SK-N-SH (cell line): ENCODE data around the gene BAD. TPM values are rescaled to one million over a fixed set of nuclear protein-coding genes. Genes with fewer than 3 reads are reported as not detected.

Source experiments
- CTCF ChIA-PET: fragments of 300-600, 350-600 bp; formaldehyde crosslinking; extraction: SDS; loops from one replicate; lab custom pipeline; 2021; lab: Yijun Ruan, JAX
- POLR2A ChIA-PET: fragments of 350-600 bp; sonication (Branson Sonifier 250); formaldehyde crosslinking; extraction: SDS; loops from one replicate; lab custom pipeline; 2020; ENCODE audit warnings: antibody characterized with exemption, inconsistent platforms; lab: Yijun Ruan, JAX
- DNase-seq: peaks from one replicate; pipeline ENCODE4 v3.0.0; 2012
- H2AFZ ChIP-seq: fragments of 200-600 bp; sonication (generic); 2 replicates; pipeline ENCODE4 v1.8.1; 2016; ENCODE audit warnings: antibody characterized with exemption, mild to moderate bottlenecking, low read depth
- H3F3A ChIP-seq: fragments of 200-600 bp; sonication (generic); replicated peaks from 2 replicates; pipeline ENCODE3; 2016; ENCODE audit warnings: antibody characterized with exemption, mild to moderate bottlenecking; ENCODE audit not compliant: insufficient read depth
- H3K27ac ChIP-seq, 2 experiments: fragments of 200-500 bp in 1 of 2; fragments of 200-600 bp in 1 of 2; sonication (Bioruptor generic) in 1 of 2; sonication (generic), shearing (Covaris generic) in 1 of 2; 2 replicates each; pipeline versions ENCODE4 v1.5.1 to v1.6.1; 2014 to 2016; ENCODE audit warnings: low read depth in 2 of 2, inconsistent platforms in 1 of 2, low read length in 1 of 2, mild to moderate bottlenecking in 1 of 2, mixed read lengths in 1 of 2
- H3K27me3 ChIP-seq: fragments of 200-600 bp; sonication (generic), shearing (Covaris generic); 2 replicates; pipeline ENCODE4 v1.6.1; 2016; ENCODE audit warnings: mixed run types; ENCODE audit not compliant: insufficient read depth
- H3K36me3 ChIP-seq, 2 experiments: fragments of 200-500 bp in 1 of 2; fragments of 200-600 bp in 1 of 2; sonication (Bioruptor generic) in 1 of 2; sonication (generic) in 1 of 2; replicated peaks in 1 of 2; 2 replicates each; pipeline versions ENCODE3 to v1.5.1; 2014 to 2016; ENCODE audit warnings: low read length in 1 of 2, mild to moderate bottlenecking in 1 of 2; ENCODE audit not compliant: insufficient read depth in 2 of 2, control insufficient read depth in 1 of 2
- H3K4me1 ChIP-seq, 2 experiments: fragments of 200-500 bp in 1 of 2; fragments of 200-600 bp in 1 of 2; sonication (Bioruptor generic) in 1 of 2; sonication (generic), shearing (Covaris generic) in 1 of 2; 2 replicates each; pipeline versions ENCODE4 v1.5.1 to v1.6.1; 2014 to 2016; ENCODE audit warnings: low read depth in 1 of 2, low read length in 1 of 2, mixed run types in 1 of 2; ENCODE audit not compliant: insufficient read depth in 2 of 2, control insufficient read depth in 1 of 2
- H3K4me2 ChIP-seq: fragments of 200-600 bp; sonication (generic), shearing (Covaris generic); 2 replicates; pipeline ENCODE4 v1.6.1; 2017; ENCODE audit warnings: mixed run types
- H3K4me3 ChIP-seq, 2 experiments: fragments of 200-500 bp in 1 of 2; fragments of 200-600 bp in 1 of 2; sonication (Bioruptor generic) in 1 of 2; sonication (generic), shearing (Covaris generic) in 1 of 2; 2 replicates each; pipeline versions ENCODE4 v1.5.1 to v1.8.1; 2014 to 2016; ENCODE audit warnings: low read depth in 2 of 2, inconsistent platforms in 1 of 2, low read length in 1 of 2, mild to moderate bottlenecking in 1 of 2, mixed read lengths in 1 of 2, moderate library complexity in 1 of 2
- H3K79me2 ChIP-seq: fragments of 200-600 bp; sonication (generic); 2 replicates; pipeline ENCODE4 v1.8.1; 2017; ENCODE audit warnings: mild to moderate bottlenecking; ENCODE audit not compliant: insufficient read depth
- H3K9ac ChIP-seq: fragments of 200-600 bp; sonication (generic); 2 replicates; pipeline ENCODE4 v1.6.1; 2017; ENCODE audit warnings: mixed run types
- H3K9me2 ChIP-seq: fragments of 200-600 bp; sonication (generic); 2 replicates; pipeline ENCODE4 v1.6.1; 2017; ENCODE audit warnings: mixed run types
- H3K9me3 ChIP-seq: fragments of 200-600 bp; sonication (generic); 2 replicates; pipeline ENCODE4 v1.6.1; 2017; ENCODE audit warnings: mixed run types, mild to moderate bottlenecking, moderate library complexity
- H4K20me1 ChIP-seq: fragments of 200-600 bp; sonication (generic); 2 replicates; pipeline ENCODE4 v1.6.1; 2017; ENCODE audit warnings: mild to moderate bottlenecking, mixed run types; ENCODE audit not compliant: insufficient read depth
- ELF1 ChIP-seq: IDR thresholded peaks from 2 replicates; pipeline ENCODE4 v1.4.0; 2012
- EP300 ChIP-seq, 2 experiments: IDR thresholded peaks; 2 replicates each; pipeline versions ENCODE4 v1.4.0 to v1.6.1; 2012; ENCODE audit warnings: borderline replicate concordance in 1 of 2, low read depth in 1 of 2, low read length in 1 of 2
- FOXJ3 ChIP-seq: sonication (generic); formaldehyde crosslinking; IDR thresholded peaks from 2 replicates; pipeline ENCODE4 v1.5.1; 2020; ENCODE audit warnings: mild to moderate bottlenecking, missing genetic modification reagents
- FOXM1 ChIP-seq: IDR thresholded peaks from 2 replicates; pipeline ENCODE4 v1.4.0; 2012; ENCODE audit warnings: low read depth, mild to moderate bottlenecking
- GABPA ChIP-seq: IDR thresholded peaks from 2 replicates; pipeline ENCODE4 v1.4.0; 2012; ENCODE audit warnings: low read depth, mild to moderate bottlenecking
- GATA2 ChIP-seq: sonication (generic); formaldehyde crosslinking; IDR thresholded peaks from 2 replicates; pipeline ENCODE4 v1.5.0; 2020; ENCODE audit warnings: mild to moderate bottlenecking, missing genetic modification reagents
- IRF3 ChIP-seq: fragments of 150-350 bp; IDR thresholded peaks from 2 replicates; pipeline ENCODE4 v1.6.1; 2016; ENCODE audit warnings: mild to moderate bottlenecking, low read depth, low read length
- JUND ChIP-seq: IDR thresholded peaks from 2 replicates; pipeline ENCODE4 v1.4.0; 2012
- MXI1 ChIP-seq: IDR thresholded peaks from 2 replicates; pipeline ENCODE4 v1.6.1; 2012; ENCODE audit warnings: mild to moderate bottlenecking, low read depth, low read length, improper control_type of control experiment
- NFIC ChIP-seq: IDR thresholded peaks from 2 replicates; pipeline ENCODE4 v1.4.0; 2012; ENCODE audit warnings: borderline replicate concordance
- PBX3 ChIP-seq: IDR thresholded peaks from 2 replicates; pipeline ENCODE4; 2012
- POLR2AphosphoS5 ChIP-seq: IDR thresholded peaks from 2 replicates; pipeline ENCODE4 v1.6.1; 2012; ENCODE audit warnings: low read depth, low read length
- RCOR1 ChIP-seq: fragments of 150-350 bp; IDR thresholded peaks from 2 replicates; pipeline ENCODE4 v1.6.1; 2017; ENCODE audit warnings: antibody characterized with exemption, low read length
- RFX5 ChIP-seq: IDR thresholded peaks from 2 replicates; pipeline ENCODE4 v1.6.1; 2012; ENCODE audit warnings: mild to moderate bottlenecking, improper control_type of control experiment, low read length
- RXRA ChIP-seq: IDR thresholded peaks from 2 replicates; pipeline ENCODE4 v1.4.0; 2012; ENCODE audit warnings: low read depth, mild to moderate bottlenecking, borderline replicate concordance
- SIN3A ChIP-seq: IDR thresholded peaks from 2 replicates; pipeline ENCODE4 v1.6.1; 2012; ENCODE audit warnings: low read depth, mild to moderate bottlenecking, low read length, moderate library complexity, borderline replicate concordance
- SMC3 ChIP-seq: IDR thresholded peaks from 2 replicates; pipeline ENCODE4 v1.6.1; 2012; ENCODE audit warnings: low read depth, low read length, improper control_type of control experiment
- TAF1 ChIP-seq: IDR thresholded peaks from 2 replicates; pipeline ENCODE4 v1.6.1; 2012; ENCODE audit warnings: low read depth, mild to moderate bottlenecking, low read length, moderate library complexity, borderline replicate concordance
- YY1 ChIP-seq: IDR thresholded peaks from 2 replicates; pipeline ENCODE4 v1.4.0; 2012; ENCODE audit warnings: low read depth, mild to moderate bottlenecking
- ZBTB33 ChIP-seq: IDR thresholded peaks from 2 replicates; pipeline ENCODE4 v1.4.0; 2012; ENCODE audit warnings: low read depth, borderline replicate concordance
- WGBS: methylation state at CpG from one replicate; pipeline ENCODE4 v1.1.6; 2017; ENCODE audit warnings: low lambda C conversion rate; 5-methylcytosine and 5-hydroxymethylcytosine counted together
- polyA plus RNA-seq, 3 experiments: library from polyadenylated mRNA; depleted of rRNA; stranded (reverse); fragments of >200 nt; gene quantifications; 2 replicates each; pipeline ENCODE4 v1.2.3, GENCODE V29; 2012
- TF ChIP-seq, protein P1 (sequence below): IDR thresholded peaks from 2 replicates; pipeline ENCODE4 v1.6.1; 2012; ENCODE audit warnings: mild to moderate bottlenecking, low read depth, low read length, moderate library complexity
- TF ChIP-seq, protein P2 (sequence below): IDR thresholded peaks from 2 replicates; pipeline ENCODE4 v1.4.0; 2012; ENCODE audit warnings: low read depth
- TF ChIP-seq, protein P3 (sequence below): fragments of 150-350 bp; IDR thresholded peaks from 2 replicates; pipeline ENCODE4 v1.6.1; 2017; ENCODE audit warnings: antibody characterized with exemption, low read length, low read depth, borderline replicate concordance

Gene BAD
- polyA plus RNA-seq, 1 of the 3 experiments (the other 2 are of a cell fraction) = 80.9 TPM

DNA sequence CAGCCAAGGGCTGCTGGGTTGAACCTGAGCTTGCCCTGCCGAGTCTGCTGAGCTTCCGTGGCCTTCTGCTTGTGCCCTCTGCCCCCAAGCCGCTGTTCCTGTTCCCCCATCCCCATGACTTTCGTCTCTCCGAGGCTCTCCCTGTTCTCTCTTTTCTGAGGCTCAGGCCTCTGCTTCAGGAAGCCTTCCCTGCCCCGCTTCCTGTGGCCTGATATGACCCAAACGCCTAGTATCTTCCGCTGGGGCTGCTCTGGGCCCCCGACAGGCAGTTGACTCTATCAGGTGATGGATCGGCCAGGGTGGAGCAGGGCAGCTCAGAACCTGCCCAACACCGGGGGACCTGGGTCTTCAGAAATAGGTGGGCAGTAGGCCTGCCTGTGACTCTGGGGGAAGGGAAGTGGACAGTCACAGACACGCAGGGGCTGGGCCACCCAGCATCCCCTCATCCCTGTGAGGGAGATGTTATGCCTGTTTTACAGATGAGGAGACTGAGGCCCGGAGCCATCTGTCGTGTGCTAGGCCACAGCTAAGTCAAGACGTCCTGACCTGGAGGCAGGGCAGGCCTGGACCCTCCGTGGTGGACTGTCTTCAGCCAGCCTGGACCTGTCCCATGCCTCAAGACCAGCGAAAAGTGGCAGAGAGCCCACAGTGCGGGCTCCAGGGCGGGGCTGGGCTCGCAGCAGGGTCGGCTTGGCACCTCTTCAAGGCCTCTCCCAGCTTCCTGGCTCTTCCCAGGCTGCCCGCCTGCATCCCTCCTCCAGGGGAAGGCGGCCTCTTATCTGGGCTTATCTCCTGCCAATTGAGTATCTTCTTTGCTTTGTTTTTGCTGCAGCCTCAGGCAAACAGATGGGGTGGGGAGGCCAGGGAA, 16.2 kb downstream of the BAD start:
- DNase-seq = peak; percentile 77
- Histone ChIP-seq H3K4me3 (peak overlapping the region in 1 of 2 experiments; percentile 60; a peak in 2 of 4 replicates), H3K4me1 (peaks cover 12 to 55% of the 10 kb centered on the region in 2 experiments; a peak in 3 of 4 replicates), H3K4me2 (peak overlapping the region; percentile 89), H4K20me1 (no peaks in the 10 kb centered on the region), H3K9me3 (no peaks in the 10 kb centered on the region), H3F3A (peaks cover 40% of the 10 kb centered on the region), H3K27ac (peak overlapping the region; percentile 88 to 97), H2AFZ (no peak overlapping the region), H3K79me2 (peaks cover 19% of the 10 kb centered on the region), H3K9ac (peak overlapping the region; percentile 63), H3K27me3 (no peaks in the 10 kb centered on the region), H3K9me2 (no peaks in the 10 kb centered on the region), H3K36me3 (peaks cover 15 to 20% of the 10 kb centered on the region in 2 experiments)
- ChIA-PET CTCF (interaction anchor here (0.6 to 6.9 kb wide), 11 partner anchors 10 to 376 kb away, joined by 3 to 89 read pairs (median 4); partner anchors contain the start of genes ESRRA, KCNK4, PLCB3 and PRDX5), POLR2A (interaction anchor here (0.9 to 6.5 kb wide), 8 partner anchors 11 to 64 kb away, joined by 3 to 112 read pairs (median 3); partner anchors contain the start of genes BAD, ESRRA, FKBP2 and NUDT22)
- 74% methylated on average over 16 of the region's 23 CpGs for WGBS
- TF ChIP-seq RXRA (no peak), SMC3 (no peak), RFX5 (no peak), RCOR1 (no peak; the same call in 1 of the 2 replicates), ELF1 (no peak), NFIC (peak; percentile 55), POLR2AphosphoS5 (no peak), JUND (no peak), YY1 (no peak), SIN3A (no peak), GABPA (no peak), ZBTB33 (no peak), GATA2 (CRISPR knock-in tag) (peak; percentile 90), EP300 (IDR thresholded peaks at IDR 0.05; ENCODE audit: borderline replicate concordance in 1 of 2, low read depth in 1 of 2, low read length in 1 of 2) (peak in 1 of 2 experiments; percentile 52; a peak in 1 of 4 replicates), IRF3 (no peak), FOXJ3 (CRISPR knock-in tag) (peak; percentile 81; the same call in 1 of the 2 replicates), PBX3 (no peak), MXI1 (no peak), TAF1 (0 out of 2 replicates have a peak, but pooled peaks have one; percentile 2), FOXM1 (no peak)
- TF ChIP-seq, protein P1, sequence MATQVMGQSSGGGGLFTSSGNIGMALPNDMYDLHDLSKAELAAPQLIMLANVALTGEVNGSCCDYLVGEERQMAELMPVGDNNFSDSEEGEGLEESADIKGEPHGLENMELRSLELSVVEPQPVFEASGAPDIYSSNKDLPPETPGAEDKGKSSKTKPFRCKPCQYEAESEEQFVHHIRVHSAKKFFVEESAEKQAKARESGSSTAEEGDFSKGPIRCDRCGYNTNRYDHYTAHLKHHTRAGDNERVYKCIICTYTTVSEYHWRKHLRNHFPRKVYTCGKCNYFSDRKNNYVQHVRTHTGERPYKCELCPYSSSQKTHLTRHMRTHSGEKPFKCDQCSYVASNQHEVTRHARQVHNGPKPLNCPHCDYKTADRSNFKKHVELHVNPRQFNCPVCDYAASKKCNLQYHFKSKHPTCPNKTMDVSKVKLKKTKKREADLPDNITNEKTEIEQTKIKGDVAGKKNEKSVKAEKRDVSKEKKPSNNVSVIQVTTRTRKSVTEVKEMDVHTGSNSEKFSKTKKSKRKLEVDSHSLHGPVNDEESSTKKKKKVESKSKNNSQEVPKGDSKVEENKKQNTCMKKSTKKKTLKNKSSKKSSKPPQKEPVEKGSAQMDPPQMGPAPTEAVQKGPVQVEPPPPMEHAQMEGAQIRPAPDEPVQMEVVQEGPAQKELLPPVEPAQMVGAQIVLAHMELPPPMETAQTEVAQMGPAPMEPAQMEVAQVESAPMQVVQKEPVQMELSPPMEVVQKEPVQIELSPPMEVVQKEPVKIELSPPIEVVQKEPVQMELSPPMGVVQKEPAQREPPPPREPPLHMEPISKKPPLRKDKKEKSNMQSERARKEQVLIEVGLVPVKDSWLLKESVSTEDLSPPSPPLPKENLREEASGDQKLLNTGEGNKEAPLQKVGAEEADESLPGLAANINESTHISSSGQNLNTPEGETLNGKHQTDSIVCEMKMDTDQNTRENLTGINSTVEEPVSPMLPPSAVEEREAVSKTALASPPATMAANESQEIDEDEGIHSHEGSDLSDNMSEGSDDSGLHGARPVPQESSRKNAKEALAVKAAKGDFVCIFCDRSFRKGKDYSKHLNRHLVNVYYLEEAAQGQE = no peak
- TF ChIP-seq, protein P2, sequence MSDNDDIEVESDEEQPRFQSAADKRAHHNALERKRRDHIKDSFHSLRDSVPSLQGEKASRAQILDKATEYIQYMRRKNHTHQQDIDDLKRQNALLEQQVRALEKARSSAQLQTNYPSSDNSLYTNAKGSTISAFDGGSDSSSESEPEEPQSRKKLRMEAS = no peak
- TF ChIP-seq, protein P3, sequence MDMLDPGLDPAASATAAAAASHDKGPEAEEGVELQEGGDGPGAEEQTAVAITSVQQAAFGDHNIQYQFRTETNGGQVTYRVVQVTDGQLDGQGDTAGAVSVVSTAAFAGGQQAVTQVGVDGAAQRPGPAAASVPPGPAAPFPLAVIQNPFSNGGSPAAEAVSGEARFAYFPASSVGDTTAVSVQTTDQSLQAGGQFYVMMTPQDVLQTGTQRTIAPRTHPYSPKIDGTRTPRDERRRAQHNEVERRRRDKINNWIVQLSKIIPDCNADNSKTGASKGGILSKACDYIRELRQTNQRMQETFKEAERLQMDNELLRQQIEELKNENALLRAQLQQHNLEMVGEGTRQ = no peak
